HG03280 (cell line): ENCODE data around the gene EIPR1.

Source experiments
- ATAC-seq: cut with Tn5 transposase; IDR thresholded peaks from one replicate; pipeline ENCODE4 v1.9.1; 2021; ENCODE audit warnings: mild to moderate bottlenecking, moderate library complexity; ENCODE audit not compliant: unreplicated experiment

EIPR1 gene

GRCh38 chr2:3325458-3326181, 52.0 kb downstream of the EIPR1 start:
- no peak for ATAC-seq

GRCh38 chr2:3324404-3325281, 53.0 kb downstream of the EIPR1 start:
- no peak for ATAC-seq

GRCh38 chr2:3324036-3324386, 53.6 kb downstream of the EIPR1 start:
- no peak for ATAC-seq

- no peak for ATAC-seq
Measured at GRCh38 chr2:3323360-3324035, 54.1 kb downstream of the EIPR1 start.

- ATAC-seq, result no peak
Measured at GRCh38 chr2:3322311-3322970, 55.2 kb downstream of the EIPR1 start.

- no peak for ATAC-seq
Measured at GRCh38 chr2:3321825-3322224, 55.8 kb downstream of the EIPR1 start.

GRCh38 chr2:3320910-3321605, 56.6 kb downstream of the EIPR1 start:
- ATAC-seq, result no peak

- ATAC-seq, result no peak
Measured at GRCh38 chr2:3319745-3320566, 57.7 kb downstream of the EIPR1 start.

- ATAC-seq, result no peak
Measured at GRCh38 chr2:3319134-3319533, 58.5 kb downstream of the EIPR1 start.

- no peak for ATAC-seq
Measured at GRCh38 chr2:3317871-3318590, 59.6 kb downstream of the EIPR1 start.

- ATAC-seq, result no peak
Measured at GRCh38 chr2:3317277-3317685, 60.3 kb downstream of the EIPR1 start.

- ATAC-seq, result no peak
Measured at GRCh38 chr2:3316456-3317276, 61.0 kb downstream of the EIPR1 start.

GRCh38 chr2:3314626-3315025, 63.0 kb downstream of the EIPR1 start:
- no peak for ATAC-seq

- no peak for ATAC-seq
Measured at GRCh38 chr2:3313781-3314375, 63.7 kb downstream of the EIPR1 start.

- ATAC-seq, result no peak
Measured at GRCh38 chr2:3312576-3313345, 64.9 kb downstream of the EIPR1 start.

- no peak for ATAC-seq
Measured at GRCh38 chr2:3311601-3312000, 66.0 kb downstream of the EIPR1 start.
